GM10266 (cell line): ENCODE data around the gene DENND10.

Experiments used
- DNase-seq: peaks from one replicate; pipeline ENCODE4 v3.0.0; 2012; ENCODE audit errors: extremely low spot score
- TF ChIP-seq, protein P1 (sequence below): IDR thresholded peaks from 2 replicates; pipeline ENCODE4 v1.5.1; 2012; ENCODE audit warnings: mild to moderate bottlenecking, low read depth; ENCODE audit not compliant: control insufficient read depth, insufficient read depth; ENCODE audit errors: missing control alignments

DENND10 gene

DNA sequence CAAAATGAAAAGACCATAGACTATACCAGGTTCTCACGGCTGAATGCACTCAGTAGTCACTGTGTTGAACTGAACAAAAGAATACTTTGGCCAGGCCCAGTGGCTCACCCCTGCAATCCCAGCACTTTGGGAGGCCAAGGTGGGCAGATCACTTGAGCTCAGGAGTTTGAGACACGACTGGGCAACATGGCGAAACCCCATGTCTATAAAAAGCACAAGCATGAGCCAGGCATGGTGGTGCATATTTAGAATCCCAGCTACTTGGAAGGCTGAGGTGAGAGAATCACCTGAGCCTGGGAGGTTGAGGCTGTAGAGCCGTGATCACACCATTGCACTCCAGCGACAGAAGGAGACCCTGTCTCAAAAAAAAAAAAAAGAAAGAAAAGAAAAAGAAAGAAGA lies 49.1 kb downstream of the DENND10 start:
- DNase-seq: no peak
- TF ChIP-seq, protein P1, sequence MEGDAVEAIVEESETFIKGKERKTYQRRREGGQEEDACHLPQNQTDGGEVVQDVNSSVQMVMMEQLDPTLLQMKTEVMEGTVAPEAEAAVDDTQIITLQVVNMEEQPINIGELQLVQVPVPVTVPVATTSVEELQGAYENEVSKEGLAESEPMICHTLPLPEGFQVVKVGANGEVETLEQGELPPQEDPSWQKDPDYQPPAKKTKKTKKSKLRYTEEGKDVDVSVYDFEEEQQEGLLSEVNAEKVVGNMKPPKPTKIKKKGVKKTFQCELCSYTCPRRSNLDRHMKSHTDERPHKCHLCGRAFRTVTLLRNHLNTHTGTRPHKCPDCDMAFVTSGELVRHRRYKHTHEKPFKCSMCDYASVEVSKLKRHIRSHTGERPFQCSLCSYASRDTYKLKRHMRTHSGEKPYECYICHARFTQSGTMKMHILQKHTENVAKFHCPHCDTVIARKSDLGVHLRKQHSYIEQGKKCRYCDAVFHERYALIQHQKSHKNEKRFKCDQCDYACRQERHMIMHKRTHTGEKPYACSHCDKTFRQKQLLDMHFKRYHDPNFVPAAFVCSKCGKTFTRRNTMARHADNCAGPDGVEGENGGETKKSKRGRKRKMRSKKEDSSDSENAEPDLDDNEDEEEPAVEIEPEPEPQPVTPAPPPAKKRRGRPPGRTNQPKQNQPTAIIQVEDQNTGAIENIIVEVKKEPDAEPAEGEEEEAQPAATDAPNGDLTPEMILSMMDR: no peak

DNA sequence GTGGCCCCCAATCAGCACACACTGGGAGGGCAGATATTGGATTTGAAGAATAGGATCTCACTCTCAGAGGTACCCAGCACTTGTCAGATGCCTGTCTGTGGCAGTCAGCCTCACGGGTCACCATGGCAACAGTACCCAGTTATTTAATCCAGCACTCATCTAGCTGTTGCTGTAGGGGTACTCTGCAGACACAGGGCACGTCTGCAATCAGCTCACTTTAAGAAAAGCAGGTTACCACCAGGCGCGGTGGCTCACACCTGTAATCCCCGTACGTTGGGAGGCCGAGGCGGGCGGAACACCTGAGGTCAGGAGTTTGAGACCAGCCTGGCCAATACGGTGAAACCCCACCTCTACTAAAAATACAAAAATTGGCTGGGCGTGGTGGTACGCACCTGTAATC lies 49.7 kb downstream of the DENND10 start:
- no peak for DNase-seq
- TF ChIP-seq, protein P1: no peak

DNA sequence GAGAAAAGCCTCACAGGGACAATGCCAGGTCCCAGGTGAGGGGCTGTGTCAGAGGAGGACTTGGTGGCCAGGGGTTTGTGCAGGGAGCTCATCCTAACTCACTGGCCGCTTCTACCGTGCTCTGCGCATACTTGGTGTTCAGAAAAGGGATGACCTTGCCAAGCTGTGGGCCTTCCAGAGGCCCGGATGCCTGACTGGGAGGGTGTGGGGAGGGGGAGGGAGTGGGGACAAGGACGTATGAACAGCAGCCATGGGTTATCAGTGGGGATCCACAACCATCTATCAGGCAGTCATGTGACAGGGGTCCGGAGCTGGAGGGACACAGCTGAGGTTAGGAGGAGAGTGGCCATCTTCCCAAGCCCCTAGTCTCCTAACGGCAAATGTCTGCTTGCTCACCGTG lies 55.4 kb downstream of the DENND10 start:
- TF ChIP-seq, protein P1: no peak

DNA sequence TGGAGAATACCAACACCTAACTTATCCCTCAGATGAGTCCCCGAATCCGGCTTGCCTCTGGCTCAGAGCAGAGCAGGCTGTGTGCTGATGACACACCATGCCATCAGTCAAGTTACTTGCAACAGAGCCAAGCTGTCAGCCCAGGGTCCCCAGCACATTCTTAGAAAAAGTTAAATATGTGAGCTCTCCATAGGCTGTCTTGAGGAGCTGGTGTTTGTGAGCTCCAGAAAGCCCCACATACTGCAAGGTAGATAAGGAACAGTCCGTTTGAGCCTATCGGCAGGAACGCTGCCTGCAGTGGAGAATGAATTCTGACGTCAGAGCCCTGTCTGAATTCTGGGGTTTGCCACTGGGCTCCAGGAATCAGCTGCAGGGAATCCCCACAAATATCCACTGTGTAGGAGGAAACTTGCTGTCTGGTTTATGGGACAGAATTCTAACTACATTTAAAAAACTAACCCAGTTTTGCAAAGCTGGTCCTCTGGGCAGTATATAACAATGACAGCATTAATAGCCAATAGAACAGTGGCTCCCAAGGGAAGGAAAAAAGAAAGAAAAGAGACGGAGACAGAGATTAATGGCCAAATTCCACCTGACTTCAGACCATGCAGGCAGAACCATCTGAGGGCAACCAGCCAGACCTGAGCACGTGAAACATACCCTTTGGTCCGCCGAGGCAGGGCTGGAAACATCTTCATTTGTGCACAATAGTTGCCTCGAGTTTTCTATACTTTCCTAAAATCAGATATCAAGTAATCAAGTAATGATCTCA lies 58.0 kb downstream of the DENND10 start:
- TF ChIP-seq, protein P1: no peak
- no peak for DNase-seq

More for the DNA sequence above, 55.4 kb downstream of the DENND10 start:
- DNase-seq: no peak

DNA sequence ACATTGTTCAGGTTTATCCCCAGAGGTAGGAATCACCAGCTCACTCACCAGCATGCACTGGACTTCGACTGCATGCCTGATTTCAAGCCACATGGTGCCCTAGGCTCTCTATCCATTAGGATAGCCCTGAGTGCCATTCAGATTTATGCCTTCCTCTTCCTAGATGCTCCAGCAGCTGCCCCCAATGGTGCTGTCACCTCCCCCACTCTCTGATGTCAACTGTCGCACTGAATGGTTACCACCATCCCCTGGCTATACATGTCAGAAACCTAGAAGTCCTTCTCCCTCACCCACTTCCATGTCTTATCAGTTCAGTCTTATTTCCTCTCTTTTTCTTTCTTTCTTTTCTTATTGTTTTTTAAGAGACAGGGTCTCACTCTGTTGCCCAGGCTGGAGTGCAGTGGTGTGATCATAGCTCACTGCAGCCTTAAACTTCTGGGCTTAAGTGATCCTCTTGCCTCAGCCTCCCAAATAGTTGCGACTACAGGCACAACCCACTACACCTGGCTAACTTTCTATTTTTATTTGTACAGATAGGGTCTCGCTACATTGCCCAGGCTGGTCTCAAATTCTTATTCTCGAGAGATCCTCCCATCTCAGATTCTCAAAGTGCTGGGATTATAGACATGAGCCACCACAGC lies 58.7 kb downstream of the DENND10 start:
- TF ChIP-seq, protein P1: no peak
- DNase-seq: no peak

DNA sequence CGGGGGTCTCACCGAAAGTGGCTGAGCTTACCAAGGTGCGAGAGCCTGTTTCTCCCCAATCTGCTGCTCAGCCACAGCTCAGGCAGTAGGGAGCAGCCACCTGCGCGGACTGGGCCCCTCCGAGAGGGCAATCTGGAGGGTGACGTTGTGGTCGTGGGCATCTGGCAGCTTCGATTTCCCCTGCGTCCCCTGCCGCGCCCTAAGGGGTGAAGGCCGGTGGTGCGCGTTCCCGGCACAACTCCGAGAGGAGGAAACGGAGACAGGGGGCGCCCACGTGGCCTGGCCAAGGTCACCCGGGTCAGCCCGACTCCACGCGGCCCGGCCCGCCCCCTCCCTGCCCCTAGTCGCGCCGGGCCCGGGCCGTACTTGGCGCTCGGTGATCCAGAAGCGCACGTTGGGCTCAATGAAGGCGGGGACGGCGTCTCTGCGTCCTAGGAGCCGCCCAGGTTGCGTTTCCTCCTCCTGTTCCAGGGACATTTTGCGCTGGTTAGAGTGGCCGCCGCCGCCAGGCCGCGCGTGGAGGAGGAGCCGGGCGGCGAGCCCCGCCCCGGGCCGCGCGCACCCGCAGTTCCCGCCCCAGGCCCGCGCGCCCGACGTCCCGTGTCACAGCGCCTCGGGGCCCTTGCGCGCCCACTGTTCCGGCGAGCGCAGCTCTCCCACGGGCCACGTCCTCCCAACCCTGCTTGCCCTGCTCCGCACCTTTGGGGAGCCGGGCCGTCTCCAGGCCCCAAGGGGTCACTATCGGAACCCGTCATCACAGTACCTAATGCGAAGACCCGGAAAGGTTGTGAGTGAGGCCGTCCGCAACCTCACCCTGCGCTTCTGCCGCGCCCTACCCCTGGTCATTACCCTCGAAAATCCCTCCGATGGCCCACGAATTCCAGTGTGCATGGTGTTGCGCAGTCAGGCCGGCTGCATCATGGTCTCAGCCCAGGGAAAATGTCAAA lies 61.5 kb downstream of the DENND10 start, which contains the start of gene SFXN4:
Gene SFXN4 (minus strand): TSS at position 544 of the 947 bp plus-strand sequence. CDS start 67 bp downstream, at position 477.
- TF ChIP-seq, protein P1: peak; percentile 34
- DNase-seq: peak; percentile 89
